Esophagus squamous epithelium (tissue), 4 donors: Measurements from ENCODE around the gene CCDC73.
"Not testable (repeated sequence)": the region's sequence is repeated elsewhere in the genome, so short reads cannot be mapped to it uniquely, and the experiment has no call there.

ENCODE experiments used
- POLR2A ChIP-seq, 4 donors: fragments of 450-650 bp; IDR thresholded peaks; one replicate each; pipeline ENCODE4 v1.6.1; 2017; ENCODE audit warnings: antibody characterized with exemption in 4 of 4, mild to moderate bottlenecking in 4 of 4, moderate library complexity in 3 of 4
- TF ChIP-seq, protein P1 (sequence below), 6 experiments: fragments of 450-650 bp in 4 of 6; fragments of 200-600 bp in 2 of 6; sonication (generic) in 2 of 6; IDR thresholded peaks; one replicate each; pipeline ENCODE4 v1.5.1; 2016 to 2019; ENCODE audit warnings: antibody characterized with exemption in 6 of 6, mild to moderate bottlenecking in 4 of 6, moderate library complexity in 4 of 6

DNA sequence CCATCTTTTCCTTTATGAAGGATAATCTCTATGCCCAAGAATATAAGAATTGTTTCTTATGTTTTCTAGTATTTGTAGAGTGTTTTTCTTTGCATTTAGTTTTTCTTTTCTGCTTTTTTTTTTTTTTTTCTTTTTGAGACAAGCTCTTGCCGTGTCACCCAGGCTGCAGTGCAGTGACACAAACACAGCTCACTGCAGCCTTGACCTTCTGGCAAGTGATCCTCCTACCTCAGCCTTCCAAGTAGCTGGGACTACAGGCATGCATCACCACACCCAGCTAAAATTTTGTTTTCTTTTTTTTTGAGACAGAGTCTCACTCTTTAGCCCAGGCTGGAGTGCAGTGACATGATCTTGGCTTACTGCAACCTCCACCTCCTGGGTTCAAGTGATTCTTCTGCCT, 41.3 kb downstream of the CCDC73 start:
- TF ChIP-seq POLR2A (IDR thresholded peaks at IDR 0.05), result not testable (repeated sequence)
- TF ChIP-seq, protein P1, sequence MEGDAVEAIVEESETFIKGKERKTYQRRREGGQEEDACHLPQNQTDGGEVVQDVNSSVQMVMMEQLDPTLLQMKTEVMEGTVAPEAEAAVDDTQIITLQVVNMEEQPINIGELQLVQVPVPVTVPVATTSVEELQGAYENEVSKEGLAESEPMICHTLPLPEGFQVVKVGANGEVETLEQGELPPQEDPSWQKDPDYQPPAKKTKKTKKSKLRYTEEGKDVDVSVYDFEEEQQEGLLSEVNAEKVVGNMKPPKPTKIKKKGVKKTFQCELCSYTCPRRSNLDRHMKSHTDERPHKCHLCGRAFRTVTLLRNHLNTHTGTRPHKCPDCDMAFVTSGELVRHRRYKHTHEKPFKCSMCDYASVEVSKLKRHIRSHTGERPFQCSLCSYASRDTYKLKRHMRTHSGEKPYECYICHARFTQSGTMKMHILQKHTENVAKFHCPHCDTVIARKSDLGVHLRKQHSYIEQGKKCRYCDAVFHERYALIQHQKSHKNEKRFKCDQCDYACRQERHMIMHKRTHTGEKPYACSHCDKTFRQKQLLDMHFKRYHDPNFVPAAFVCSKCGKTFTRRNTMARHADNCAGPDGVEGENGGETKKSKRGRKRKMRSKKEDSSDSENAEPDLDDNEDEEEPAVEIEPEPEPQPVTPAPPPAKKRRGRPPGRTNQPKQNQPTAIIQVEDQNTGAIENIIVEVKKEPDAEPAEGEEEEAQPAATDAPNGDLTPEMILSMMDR (IDR thresholded peaks at IDR 0.05), result not testable (repeated sequence)
